Measurements from ENCODE around the gene HNRNPA1L2.
A peak's percentile ranks its signal among the peaks of the same experiment; 100 is the strongest.
"Not testable (repeated sequence)": the region's sequence is repeated elsewhere in the genome, so short reads cannot be mapped to it uniquely, and the experiment has no call there.

HNRNPA1L2 gene

DNA sequence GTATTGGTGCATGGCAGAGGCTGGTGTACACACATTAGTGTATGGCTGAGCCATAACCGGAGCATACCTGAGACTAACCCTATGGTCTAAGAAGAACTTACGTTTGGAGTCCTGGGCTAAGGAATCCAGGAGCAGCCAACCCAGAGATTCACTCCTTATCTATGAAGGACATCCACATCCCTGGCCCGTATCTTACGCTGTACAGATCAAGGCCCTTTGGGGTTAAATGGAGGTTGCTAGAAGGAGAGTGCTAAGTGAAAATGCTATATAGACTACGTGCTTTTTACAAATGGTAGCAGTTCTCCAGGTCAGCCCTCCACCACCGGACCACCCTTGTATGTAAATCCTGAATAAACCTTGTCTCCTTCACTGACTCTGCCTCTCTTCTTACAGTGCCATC lies 8.5 kb downstream of the HNRNPA1L2 start:
- no peak for DNase-seq

DNA sequence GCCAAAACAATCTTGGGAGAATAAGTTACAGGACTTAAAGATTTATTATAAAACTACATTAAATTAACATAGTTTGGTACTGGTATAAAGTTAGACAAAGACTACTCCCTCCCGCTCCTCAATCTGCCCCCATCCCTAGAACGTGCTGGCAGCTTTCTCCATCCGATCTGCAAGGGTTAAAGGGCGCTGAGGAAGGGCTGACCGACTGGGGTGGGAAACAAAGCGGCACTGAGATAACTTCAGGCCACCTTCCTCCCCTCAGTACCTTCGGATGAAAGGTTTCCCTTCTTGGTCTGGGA lies 9.6 kb downstream of the HNRNPA1L2 start:
- no peak for DNase-seq

DNA sequence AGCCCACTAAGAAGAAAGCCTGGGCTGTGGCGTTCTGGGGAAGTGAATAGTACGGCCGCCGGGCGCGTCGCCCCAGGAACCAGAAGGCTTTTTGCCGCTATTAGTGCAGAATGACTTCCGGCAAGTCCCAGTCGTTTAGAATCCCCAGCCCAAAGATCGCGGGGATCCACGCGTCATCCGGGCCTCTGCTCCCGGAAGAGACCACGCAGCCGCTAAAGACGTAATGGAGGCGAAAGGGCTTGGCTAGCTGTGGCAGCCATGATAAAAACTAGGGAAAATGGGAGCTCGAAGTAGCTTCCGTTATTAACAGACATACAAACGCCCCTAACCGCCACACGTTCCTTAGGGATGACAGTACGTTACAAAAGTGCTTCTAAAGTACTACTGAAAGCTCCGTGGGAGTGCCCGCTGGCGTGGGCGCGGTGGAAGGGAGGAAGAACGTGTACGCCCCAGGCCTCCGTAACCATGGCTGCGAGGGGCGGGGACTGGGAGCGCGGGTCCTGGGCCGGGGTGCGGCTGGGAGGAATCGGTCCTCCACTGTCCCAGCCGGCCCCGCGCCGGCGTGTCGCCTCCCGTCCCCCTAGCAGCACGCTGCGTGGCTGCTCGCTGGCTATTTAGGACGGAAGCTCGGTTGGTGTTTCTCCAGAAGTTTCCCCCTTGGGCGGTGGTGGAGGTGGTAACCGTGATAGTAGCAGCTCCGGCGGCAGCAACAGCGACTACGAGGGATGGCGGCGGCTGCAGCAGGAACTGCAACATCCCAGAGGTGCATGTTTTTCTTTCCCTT lies 10.2 kb downstream of the HNRNPA1L2 start, which contains the start of gene SUGT1:
TSS of gene SUGT1 (plus strand) at position 641 of the 784 bp plus-strand sequence. CDS start at position 726, 85 bp downstream.
- DNase-seq = peak; percentile 89 to 95 (median 94)

DNA sequence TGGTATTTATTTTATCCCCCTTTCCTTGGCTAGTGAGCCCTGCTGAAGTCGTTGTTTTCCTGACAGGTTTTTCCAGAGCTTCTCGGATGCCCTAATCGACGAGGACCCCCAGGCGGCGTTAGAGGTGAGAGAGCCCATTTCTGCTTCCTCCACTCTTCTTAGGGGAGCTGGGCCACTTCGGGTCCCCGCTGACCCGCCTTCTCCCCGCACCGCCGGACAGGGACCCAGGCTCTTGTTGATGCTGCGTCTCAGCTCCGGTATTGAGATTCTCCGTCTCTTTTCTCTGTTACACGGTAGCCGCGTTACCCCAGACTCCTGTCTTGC lies 10.7 kb downstream of the HNRNPA1L2 start:
- no peak for DNase-seq

DNA sequence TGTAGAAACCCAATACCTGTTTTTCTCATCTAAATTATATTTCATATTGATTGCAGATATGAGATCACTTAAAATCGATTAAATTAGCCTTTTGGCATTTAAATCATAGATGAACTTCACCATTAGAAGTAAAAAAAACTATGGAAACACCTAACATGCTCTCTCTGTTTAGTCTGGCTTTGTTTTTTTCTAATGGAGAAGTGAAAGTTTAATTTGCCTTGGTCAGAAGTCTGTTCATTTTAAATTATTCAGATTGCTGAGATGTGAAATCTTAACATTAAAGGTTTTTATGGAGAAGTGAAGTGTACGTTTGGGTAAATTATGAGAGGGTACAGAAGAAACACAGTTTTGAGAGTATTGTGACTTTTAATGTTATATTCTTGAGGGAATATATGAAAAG lies 17.1 kb downstream of the HNRNPA1L2 start:
- no peak for DNase-seq

DNA sequence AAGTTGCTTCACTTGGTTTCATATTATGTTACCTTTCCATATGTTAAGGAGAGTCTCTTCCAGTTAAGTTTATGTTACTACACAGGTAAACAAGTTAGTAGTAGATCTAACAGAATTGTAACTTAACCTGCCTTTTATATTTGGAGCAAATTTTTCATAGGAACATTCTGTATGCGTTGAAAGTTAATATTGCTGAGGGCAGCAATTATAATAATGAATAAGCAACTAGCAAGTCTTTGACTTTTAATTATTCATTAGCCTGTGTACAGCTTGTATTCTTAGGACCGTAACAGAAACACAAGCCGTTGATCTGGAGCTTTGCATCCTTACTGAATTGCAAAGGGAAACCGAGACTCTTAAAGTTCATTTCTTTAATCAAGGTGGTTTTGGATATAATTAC lies 22.0 kb downstream of the HNRNPA1L2 start:
- DNase-seq = no peak

DNA sequence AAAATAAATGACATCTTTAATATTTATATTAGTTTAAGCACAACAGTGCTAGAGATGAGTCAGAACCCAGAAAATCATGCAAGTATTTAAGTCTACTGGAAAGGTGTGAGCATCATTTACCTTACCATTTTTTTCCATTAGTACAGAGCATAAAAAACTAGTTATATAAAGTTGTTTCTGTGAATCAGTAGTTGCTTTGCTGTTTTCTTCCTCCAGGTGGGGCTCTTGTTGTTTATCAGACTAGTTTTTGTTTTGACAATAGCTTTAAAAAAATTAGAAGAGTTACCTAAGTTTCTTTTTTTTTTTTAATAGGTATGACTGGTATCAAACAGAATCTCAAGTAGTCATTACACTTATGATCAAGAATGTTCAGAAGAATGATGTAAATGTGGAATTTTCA lies 23.1 kb downstream of the HNRNPA1L2 start:
- peak in 1 of 6 experiments; percentile 9 for DNase-seq

DNA sequence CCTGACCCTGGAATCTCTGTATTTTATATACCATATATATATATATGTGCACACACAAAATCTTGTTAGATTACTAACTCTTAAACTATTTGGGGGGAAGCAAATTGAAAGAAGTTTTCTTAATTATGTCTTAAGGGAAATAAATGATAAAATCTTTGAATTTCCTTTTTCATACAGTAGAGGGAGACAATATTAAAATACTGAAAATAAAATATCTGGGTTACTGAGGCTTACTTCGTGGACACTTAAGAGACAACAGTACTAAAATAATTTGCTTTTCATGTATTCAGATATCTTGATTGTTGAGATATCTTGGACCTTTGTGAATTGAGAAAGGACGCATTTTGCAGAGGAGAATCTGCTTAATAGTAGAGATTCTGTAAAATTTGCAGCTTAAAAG lies 27.4 kb downstream of the HNRNPA1L2 start:
- DNase-seq = no peak

DNA sequence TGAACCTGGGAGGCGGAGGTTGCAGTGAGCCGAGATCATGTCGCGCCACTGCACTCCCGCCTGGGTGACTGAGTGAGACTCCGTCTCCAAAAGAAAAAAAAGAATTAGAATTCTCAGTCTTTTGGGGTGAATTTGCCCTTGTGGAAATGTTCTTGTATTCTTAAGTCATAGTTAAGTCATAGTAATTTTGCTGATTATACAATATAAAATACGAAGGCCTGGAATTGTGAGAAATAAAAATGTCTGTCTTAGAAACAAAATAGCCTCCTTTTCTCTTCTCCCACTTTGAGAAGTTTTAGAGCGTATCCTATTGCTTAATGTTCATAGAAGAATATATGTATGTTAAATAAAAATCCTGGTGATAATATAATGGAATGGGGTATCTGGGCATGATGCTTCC lies 28.5 kb downstream of the HNRNPA1L2 start:
- DNase-seq = no peak

DNA sequence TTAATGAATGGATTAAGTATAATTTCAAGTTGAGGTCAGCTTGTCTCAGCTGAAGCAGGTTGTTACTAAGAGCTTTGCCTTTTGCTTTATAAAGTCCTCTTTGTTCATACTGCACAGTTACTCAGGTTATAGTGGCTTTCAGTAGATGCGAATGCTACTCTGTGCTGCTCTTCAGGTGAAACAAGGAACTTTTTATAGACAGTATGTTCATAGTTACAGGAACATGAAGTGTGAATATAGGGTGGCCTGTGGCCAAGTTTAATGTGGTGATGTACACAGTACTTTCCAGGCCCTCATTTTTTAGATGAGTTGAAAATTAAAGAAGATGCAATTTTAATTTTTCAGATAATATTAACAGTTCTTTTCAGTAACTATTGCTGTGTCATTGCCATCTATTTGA lies 31.2 kb downstream of the HNRNPA1L2 start:
- no peak for DNase-seq

DNA sequence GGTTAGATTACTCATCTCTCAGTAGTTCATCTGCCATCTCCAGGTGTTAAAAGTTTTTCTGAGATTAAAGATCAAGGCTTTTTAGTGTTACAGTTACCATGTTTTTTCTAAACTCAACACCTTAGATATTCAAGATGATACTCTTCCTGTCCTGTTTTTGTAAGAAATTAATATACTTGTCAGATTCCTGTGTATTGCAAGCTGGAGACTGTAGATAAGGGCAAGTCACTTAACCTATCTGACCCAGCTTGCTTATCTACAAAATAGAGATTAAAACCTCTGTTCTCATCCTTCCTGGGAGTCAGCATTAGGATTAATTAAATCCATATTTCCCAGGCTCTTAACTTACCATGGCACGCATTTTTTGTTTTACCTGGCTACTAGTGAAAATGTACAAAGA lies 35.6 kb downstream of the HNRNPA1L2 start:
- no peak for DNase-seq

DNA sequence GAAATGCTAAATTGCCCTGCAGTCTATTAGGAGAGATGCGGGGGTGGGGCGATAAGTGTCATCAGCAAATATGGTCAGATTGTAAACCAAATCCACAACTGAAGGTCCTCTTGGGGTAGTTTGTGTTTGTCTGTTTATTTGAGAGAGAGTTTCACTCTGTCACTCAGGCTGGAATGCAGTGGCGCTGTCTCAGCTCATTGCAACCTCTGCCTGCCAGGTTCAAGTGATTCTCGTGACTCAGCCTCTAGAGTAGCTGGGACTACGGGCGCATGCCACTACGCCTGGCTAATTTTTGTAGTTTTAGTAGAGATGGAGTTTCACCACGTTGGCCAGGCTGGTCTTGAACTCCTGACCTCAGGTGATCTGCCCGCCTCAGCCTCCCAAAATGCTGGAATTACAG lies 43.6 kb downstream of the HNRNPA1L2 start:
- not testable (repeated sequence) for DNase-seq

DNA sequence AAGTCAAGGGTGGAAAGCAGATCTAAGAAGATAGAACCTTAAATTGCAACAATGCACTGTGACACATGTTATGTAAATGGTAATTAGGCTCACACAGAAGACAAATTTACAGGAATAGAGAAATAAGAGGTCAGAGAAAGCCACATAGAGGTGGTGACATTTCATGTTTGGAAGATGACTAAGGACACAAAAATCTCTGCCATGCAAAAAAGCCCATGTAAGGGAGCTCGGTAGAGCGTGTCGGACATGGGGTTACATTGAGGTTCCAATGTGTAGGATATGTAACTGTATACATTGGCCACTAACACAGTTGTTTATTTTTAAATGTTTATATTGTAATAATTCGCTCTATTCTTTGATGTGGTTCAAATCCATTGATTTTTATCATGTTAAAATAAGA lies 44.1 kb downstream of the HNRNPA1L2 start:
- no peak for DNase-seq

All from stimulated activated naive CD4-positive, alpha-beta T cell (primary cell).